ENCODE results near the gene PPM1H.
"Not testable (repeated sequence)": the region's sequence is repeated elsewhere in the genome, so short reads cannot be mapped to it uniquely, and the experiment has no call there.

PPM1H gene

GRCh38 chr12:62934799-62935674 is at the start of gene PPM1H:
PPM1H (minus strand) TSS chr12:62935150; CDS start chr12:62934736, 414 bp downstream.
- DNase-seq (ENCODE audit: low spot score): peak; percentile 86

- no peak for DNase-seq (ENCODE audit: low spot score)
Measured at GRCh38 chr12:62983594-62983993, 48.6 kb upstream of the PPM1H start.

GRCh38 chr12:62978768-62979167 is 43.8 kb upstream of the PPM1H start:
- DNase-seq (ENCODE audit: low spot score): no peak

- DNase-seq (ENCODE audit: low spot score): no peak
Measured at GRCh38 chr12:62977883-62978282, 42.9 kb upstream of the PPM1H start.

GRCh38 chr12:62977418-62977817 is 42.5 kb upstream of the PPM1H start:
- DNase-seq (ENCODE audit: low spot score): no peak

GRCh38 chr12:62976110-62976662 is 41.2 kb upstream of the PPM1H start:
- no peak for DNase-seq (ENCODE audit: low spot score)

- DNase-seq (ENCODE audit: low spot score): no peak
Measured at GRCh38 chr12:62971769-62972525, 37.0 kb upstream of the PPM1H start.

- DNase-seq (ENCODE audit: low spot score): no peak
Measured at GRCh38 chr12:62969695-62970094, 34.7 kb upstream of the PPM1H start.

GRCh38 chr12:62967701-62968100 is 32.8 kb upstream of the PPM1H start:
- no peak for DNase-seq (ENCODE audit: low spot score)

- no peak for DNase-seq (ENCODE audit: low spot score)
Measured at GRCh38 chr12:62966990-62967506, 32.1 kb upstream of the PPM1H start.

GRCh38 chr12:62966446-62966989 is 31.6 kb upstream of the PPM1H start:
- DNase-seq (ENCODE audit: low spot score): not testable (repeated sequence)

GRCh38 chr12:62965700-62966099 is 30.8 kb upstream of the PPM1H start:
- not testable (repeated sequence) for DNase-seq (ENCODE audit: low spot score)

GRCh38 chr12:62965242-62965641 is 30.3 kb upstream of the PPM1H start:
- DNase-seq (ENCODE audit: low spot score): not testable (repeated sequence)

GRCh38 chr12:62963486-62964041 is 28.6 kb upstream of the PPM1H start:
- no peak for DNase-seq (ENCODE audit: low spot score)

- DNase-seq (ENCODE audit: low spot score): no peak
Measured at GRCh38 chr12:62960324-62960723, 25.4 kb upstream of the PPM1H start.

- no peak for DNase-seq (ENCODE audit: low spot score)
Measured at GRCh38 chr12:62959745-62960144, 24.8 kb upstream of the PPM1H start.

- DNase-seq (ENCODE audit: low spot score): no peak
Measured at GRCh38 chr12:62957233-62957953, 22.4 kb upstream of the PPM1H start.

- no peak for DNase-seq (ENCODE audit: low spot score)
Measured at GRCh38 chr12:62955678-62956077, 20.7 kb upstream of the PPM1H start.

GRCh38 chr12:62950317-62950716 is 15.4 kb upstream of the PPM1H start:
- DNase-seq (ENCODE audit: low spot score): no peak

GRCh38 chr12:62948123-62948522 is 13.2 kb upstream of the PPM1H start:
- DNase-seq (ENCODE audit: low spot score): no peak

- DNase-seq (ENCODE audit: low spot score): no peak
Measured at GRCh38 chr12:62947364-62947763, 12.4 kb upstream of the PPM1H start.
